Myocyte (in vitro differentiated cells): ENCODE data around the gene WBP11. TPM values are rescaled to one million over a fixed set of nuclear protein-coding genes. Genes with fewer than 3 reads are reported as not detected.

Experiments
- DNase-seq: peaks from one replicate; pipeline ENCODE4 v3.0.0-alpha.2; 2012; ENCODE audit warnings: low read depth
- polyA plus RNA-seq: library from polyadenylated mRNA; unstranded; fragments of >200 nt; gene quantifications from one replicate; pipeline ENCODE4 v1.2.1, GENCODE V29; 2012; ENCODE audit warnings: missing spikeins
- total RNA-seq: library from RNA; depleted of rRNA; stranded (reverse); fragments of >200 nt; gene quantifications from 2 replicates; pipeline ENCODE4 v1.2.3, GENCODE V29; 2014

WBP11 gene
- total RNA-seq = 20.5 and 26.5 TPM in 2 replicates
- 27.6 TPM for polyA plus RNA-seq

- DNase-seq = peak; percentile 100
Observed at GRCh38 chr12:14803011-14803829, at the start of gene WBP11, which contains the start of gene C12orf60. WBP11 (minus strand) TSS chr12:14803478; CDS start chr12:14801383, 2,095 bp downstream. C12orf60 (plus strand) TSS chr12:14803670; CDS start chr12:14822936, 19,266 bp downstream.

- no peak for DNase-seq
Observed at GRCh38 chr12:14852880-14853279, 49.6 kb upstream of the WBP11 start.

- DNase-seq = no peak
Observed at GRCh38 chr12:14850929-14851663, 47.8 kb upstream of the WBP11 start.

GRCh38 chr12:14849661-14850060, 46.4 kb upstream of the WBP11 start:
- DNase-seq = no peak

- no peak for DNase-seq
Observed at GRCh38 chr12:14846876-14847580, 43.8 kb upstream of the WBP11 start.

- no peak for DNase-seq
Observed at GRCh38 chr12:14846042-14846587, 42.8 kb upstream of the WBP11 start.

GRCh38 chr12:14845350-14845750, 42.1 kb upstream of the WBP11 start:
- peak; percentile 78 for DNase-seq

- DNase-seq = no peak
Observed at GRCh38 chr12:14844401-14844800, 41.1 kb upstream of the WBP11 start.

GRCh38 chr12:14843425-14843887, 40.2 kb upstream of the WBP11 start, which contains the start of gene ART4:
ART4 (minus strand) TSS chr12:14843526; CDS start chr12:14843113, 413 bp downstream.
- DNase-seq = no peak

GRCh38 chr12:14842315-14842714, 39.0 kb upstream of the WBP11 start:
- no peak for DNase-seq

- peak; percentile 70 for DNase-seq
Observed at GRCh38 chr12:14841761-14842160, 38.5 kb upstream of the WBP11 start.

GRCh38 chr12:14840616-14841015, 37.3 kb upstream of the WBP11 start:
- no peak for DNase-seq

- DNase-seq = no peak
Observed at GRCh38 chr12:14839262-14839661, 36.0 kb upstream of the WBP11 start.

GRCh38 chr12:14836336-14837210, 33.3 kb upstream of the WBP11 start:
- DNase-seq = peak; percentile 65

- no peak for DNase-seq
Observed at GRCh38 chr12:14834509-14834908, 31.2 kb upstream of the WBP11 start.

- DNase-seq = peak; percentile 41
Observed at GRCh38 chr12:14833952-14834351, 30.7 kb upstream of the WBP11 start.

GRCh38 chr12:14833336-14833735, 30.1 kb upstream of the WBP11 start:
- no peak for DNase-seq

- DNase-seq = peak; percentile 18
Observed at GRCh38 chr12:14828892-14829291, 25.6 kb upstream of the WBP11 start.

- no peak for DNase-seq
Observed at GRCh38 chr12:14827043-14827442, 23.8 kb upstream of the WBP11 start.

GRCh38 chr12:14826491-14826890, 23.2 kb upstream of the WBP11 start:
- no peak for DNase-seq
